Peyer's patch (tissue), 4 donors: ENCODE data around the gene JAK1.

Source experiments
- CTCF ChIP-seq, 6 experiments: fragments of 450-650 bp in 4 of 6; fragments of 200-600 bp in 2 of 6; sonication (generic) in 1 of 6; IDR thresholded peaks; one replicate each; pipeline ENCODE4 v1.5.1; 2017 to 2019; ENCODE audit warnings: antibody characterized with exemption in 6 of 6, mild to moderate bottlenecking in 3 of 6, moderate library complexity in 1 of 6
- POLR2A ChIP-seq, 2 donors: fragments of 450-650 bp; IDR thresholded peaks; one replicate each; pipeline ENCODE4 v1.5.1; 2017; ENCODE audit warnings: antibody characterized with exemption in 2 of 2, mild to moderate bottlenecking in 2 of 2, moderate library complexity in 2 of 2

DNA sequence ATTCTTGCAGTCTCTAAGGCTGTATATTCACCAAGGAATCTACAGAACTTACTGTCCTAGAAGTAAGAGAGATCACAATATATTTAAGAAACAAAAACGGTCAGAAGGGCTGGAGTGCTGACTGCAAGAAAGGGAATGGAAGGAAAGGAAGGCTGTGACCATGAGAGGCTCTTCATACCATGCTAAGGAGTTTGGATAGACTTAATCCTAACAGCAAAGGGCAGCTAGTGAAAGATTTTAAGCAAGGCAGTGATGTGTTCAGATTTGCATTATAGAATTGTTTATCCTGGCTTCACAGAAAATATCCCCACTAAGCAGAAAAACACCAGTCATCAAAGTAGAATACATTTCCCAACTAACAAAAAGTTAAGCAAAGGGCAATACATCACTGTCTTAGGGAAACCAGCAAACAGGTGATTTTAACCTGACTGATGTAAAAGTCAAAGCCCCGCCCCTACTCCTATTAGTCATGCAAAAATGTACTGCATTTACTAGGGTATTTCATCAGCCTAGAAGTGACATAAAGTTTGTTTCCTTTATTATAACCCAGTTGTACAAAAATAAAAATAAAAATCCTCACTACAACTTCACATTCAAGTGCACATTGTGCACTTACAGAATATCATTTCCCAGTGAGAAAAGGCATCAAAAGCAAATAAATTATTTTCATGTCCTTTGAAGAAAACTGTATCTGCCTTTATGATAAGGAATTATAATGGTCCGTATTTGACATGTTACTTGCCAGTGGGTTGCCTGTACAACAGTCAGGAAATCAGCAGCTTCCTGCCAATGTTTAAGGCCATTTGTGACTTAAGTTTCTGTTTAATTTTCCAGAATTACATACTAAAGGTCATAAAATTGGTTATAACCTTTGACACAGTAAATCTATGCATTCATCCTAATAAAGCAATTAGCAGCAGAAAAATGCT is 17.2 kb downstream of the JAK1 start:
- no peak for TF ChIP-seq CTCF (IDR thresholded peaks at IDR 0.05)
- no peak for TF ChIP-seq POLR2A (IDR thresholded peaks at IDR 0.05)
